ENCODE results near the gene ALDH1A2.

DNA sequence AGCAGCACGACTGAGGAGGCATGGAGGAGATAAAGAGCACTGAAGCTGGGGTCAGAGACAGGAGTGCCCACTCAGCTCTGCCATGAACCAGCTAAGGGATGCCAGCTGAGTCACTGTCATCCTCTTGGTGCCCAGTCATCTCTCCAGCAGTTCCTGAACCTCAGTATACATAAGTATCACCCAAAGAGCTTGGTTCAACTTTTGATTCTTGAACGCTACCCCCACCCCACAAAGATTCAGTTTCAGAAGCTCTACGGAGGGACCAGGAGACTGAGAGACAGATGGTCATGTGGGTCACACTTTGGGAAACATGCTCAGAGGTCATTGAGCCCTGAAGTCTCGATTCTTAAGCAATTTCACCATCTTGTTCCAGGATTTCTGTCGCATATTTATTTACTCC lies 108.4 kb downstream of the ALDH1A2 start:
- TF ChIP-seq POLR2A (IDR thresholded peaks at IDR 0.05; ENCODE audit: low read depth, low read length) (no peak), POU2F2 (IDR thresholded peaks at IDR 0.05; ENCODE audit: low read depth, low read length) (no peak), POLR2AphosphoS5 (IDR thresholded peaks at IDR 0.05; ENCODE audit: low read depth, low read length) (no peak), TAF1 (IDR thresholded peaks at IDR 0.05; ENCODE audit: low read depth, low read length) (no peak), SPI1 (IDR thresholded peaks at IDR 0.05; ENCODE audit: low read depth, low read length) (no peak), PAX5 (IDR thresholded peaks at IDR 0.05; ENCODE audit: insufficient read depth, low read length, severe bottlenecking) (no peak)

All from GM12891 (cell line).